GM06990 (cell line): ENCODE results near the gene DDX19B.

Experiments used
- DNase-seq: peaks from one replicate; pipeline ENCODE4 v3.0.0-alpha.2; 2011; ENCODE audit not compliant: insufficient read length; ENCODE audit errors: extremely low read depth
- H3K27me3 ChIP-seq: replicated peaks from 2 replicates; pipeline ENCODE4 v1.6.0; 2011; ENCODE audit warnings: low read length; ENCODE audit not compliant: control insufficient read depth, insufficient read depth
- H3K36me3 ChIP-seq: 2 replicates; pipeline ENCODE4 v1.5.1; 2011; ENCODE audit warnings: low read length; ENCODE audit not compliant: control insufficient read depth, insufficient read depth
- H3K4me3 ChIP-seq: replicated peaks from 2 replicates; pipeline ENCODE4 v1.5.1; 2011; ENCODE audit warnings: low read depth, mild to moderate bottlenecking, control low read depth, low read length
- TF ChIP-seq, protein P1 (sequence below): IDR thresholded peaks from 2 replicates; pipeline ENCODE4 v1.5.1; 2011; ENCODE audit warnings: low read length, control low read depth, mild to moderate bottlenecking, inconsistent platforms; ENCODE audit not compliant: insufficient read depth, poor library complexity, severe bottlenecking

DDX19B gene

DNA sequence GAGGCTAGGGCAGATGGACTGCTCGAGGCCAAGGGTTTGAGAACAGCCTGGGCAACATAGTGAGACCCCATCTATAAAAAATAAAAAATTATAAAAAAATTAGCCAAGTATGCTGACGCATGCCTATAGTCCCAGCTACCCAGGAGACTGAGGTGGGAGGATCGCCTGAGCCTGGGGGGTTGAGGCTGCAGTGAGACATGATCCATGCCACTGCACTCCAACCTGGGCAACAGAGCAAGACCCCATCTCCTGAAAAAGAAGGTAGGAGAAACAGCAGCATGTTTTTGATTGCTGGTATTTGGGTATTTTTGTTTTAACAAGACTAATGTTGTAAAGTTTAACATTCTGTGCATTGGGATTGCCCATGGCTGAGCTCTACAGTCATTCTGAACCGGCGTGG lies 38.8 kb downstream of the DDX19B start:
- TF ChIP-seq, protein P1, sequence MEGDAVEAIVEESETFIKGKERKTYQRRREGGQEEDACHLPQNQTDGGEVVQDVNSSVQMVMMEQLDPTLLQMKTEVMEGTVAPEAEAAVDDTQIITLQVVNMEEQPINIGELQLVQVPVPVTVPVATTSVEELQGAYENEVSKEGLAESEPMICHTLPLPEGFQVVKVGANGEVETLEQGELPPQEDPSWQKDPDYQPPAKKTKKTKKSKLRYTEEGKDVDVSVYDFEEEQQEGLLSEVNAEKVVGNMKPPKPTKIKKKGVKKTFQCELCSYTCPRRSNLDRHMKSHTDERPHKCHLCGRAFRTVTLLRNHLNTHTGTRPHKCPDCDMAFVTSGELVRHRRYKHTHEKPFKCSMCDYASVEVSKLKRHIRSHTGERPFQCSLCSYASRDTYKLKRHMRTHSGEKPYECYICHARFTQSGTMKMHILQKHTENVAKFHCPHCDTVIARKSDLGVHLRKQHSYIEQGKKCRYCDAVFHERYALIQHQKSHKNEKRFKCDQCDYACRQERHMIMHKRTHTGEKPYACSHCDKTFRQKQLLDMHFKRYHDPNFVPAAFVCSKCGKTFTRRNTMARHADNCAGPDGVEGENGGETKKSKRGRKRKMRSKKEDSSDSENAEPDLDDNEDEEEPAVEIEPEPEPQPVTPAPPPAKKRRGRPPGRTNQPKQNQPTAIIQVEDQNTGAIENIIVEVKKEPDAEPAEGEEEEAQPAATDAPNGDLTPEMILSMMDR, result no peak
- peaks cover 9% of the 10 kb centered on the region for H3K36me3 ChIP-seq
- no peaks in the 10 kb centered on the region for H3K27me3 ChIP-seq
- no peak for DNase-seq
- no peak overlapping the region for H3K4me3 ChIP-seq

DNA sequence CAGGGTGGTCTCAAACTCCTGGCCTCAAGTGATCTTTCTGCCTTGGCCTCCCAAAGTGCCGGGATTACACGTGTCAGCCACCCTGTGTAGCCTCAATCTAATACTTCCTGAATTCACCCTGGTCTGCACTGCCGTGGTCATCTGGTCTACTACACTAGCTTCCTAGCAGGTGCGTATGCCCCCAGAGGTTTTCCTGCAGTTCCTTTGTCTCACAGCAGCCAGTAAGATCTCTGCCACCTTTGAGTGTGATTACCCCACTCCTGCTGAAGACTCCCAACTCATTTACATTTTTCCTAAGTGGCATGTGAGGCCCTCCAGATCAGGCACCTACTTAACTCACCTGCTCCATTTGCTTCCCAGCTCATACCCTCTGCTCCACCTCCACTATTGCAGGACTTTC lies 42.6 kb downstream of the DDX19B start:
- DNase-seq, result no peak
- Histone ChIP-seq H3K27me3 (no peaks in the 10 kb centered on the region), H3K4me3 (no peak overlapping the region), H3K36me3 (no peaks in the 10 kb centered on the region; the same call in 1 of the 2 replicates)
- TF ChIP-seq, protein P1, result no peak

DNA sequence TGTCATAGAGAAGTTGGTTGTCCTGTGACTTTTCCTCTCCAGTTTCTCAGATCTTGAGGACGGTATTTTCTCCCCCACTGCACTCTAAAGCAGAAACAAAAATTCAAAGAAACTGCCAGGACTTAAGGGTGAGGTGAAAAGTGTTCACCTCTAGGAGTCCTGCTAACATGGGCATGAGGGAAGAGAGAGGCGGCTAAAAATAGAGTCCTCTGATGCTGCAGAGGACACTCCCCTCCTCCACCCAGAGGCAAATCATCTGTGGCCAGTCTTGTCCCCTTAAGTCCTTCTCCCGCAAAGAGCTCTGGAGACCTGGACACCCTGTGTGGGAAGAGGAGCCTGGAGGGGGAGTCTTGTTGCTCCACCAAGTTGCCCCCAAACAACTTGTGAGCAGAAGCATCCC lies 43.0 kb downstream of the DDX19B start:
- TF ChIP-seq, protein P1, result no peak
- no peaks in the 10 kb centered on the region for H3K36me3 ChIP-seq

DNA sequence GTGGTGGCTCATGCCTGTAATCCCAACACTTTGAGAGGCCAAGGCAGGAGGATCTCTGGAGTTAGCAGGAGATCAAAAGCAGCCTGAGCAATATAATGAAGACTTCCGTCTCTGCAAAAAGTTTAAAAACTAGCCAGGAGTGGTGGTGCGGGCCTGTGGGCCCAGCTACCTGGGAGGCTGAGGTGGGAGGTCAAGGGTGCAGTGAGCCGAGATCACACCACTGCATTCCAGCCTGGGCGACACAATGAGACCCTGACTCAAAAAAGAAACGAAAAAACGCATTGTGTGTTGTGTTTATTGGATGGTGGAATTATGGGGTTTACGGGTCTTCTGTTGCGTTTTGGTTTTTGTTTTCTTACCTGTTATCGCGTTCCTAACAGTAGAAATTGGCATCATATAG lies 46.9 kb downstream of the DDX19B start:
- H3K36me3 ChIP-seq, result peaks cover 2% of the 10 kb centered on the region
- DNase-seq, result no peak
- no peaks in the 10 kb centered on the region for H3K27me3 ChIP-seq
- TF ChIP-seq, protein P1, result no peak
- H3K4me3 ChIP-seq, result peak overlapping the region; percentile 98

More for the DNA sequence above, 43.0 kb downstream of the DDX19B start:
- no peak overlapping the region for H3K4me3 ChIP-seq
- no peak for DNase-seq
- no peaks in the 10 kb centered on the region for H3K27me3 ChIP-seq

DNA sequence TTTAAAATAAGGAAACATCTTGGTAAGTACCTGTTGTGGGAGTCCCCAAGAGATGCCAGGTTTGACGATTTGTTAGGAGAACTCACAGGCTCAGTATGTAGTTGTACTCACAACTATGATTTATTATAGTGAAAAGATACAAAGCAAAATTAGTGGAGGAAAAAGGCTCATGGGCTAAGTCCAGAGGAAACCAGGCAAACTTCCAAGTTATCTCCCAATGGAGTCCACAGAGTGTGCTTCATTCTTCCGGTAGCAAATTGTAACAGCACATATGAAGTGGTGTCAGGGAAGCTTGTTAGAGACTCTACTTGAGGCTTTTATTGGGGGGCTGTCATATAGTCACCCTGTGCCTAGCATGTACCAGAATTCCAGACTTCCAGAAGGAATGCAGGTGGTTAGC lies 50.0 kb downstream of the DDX19B start:
- no peaks in the 10 kb centered on the region for H3K27me3 ChIP-seq
- TF ChIP-seq, protein P1, result no peak
- H3K36me3 ChIP-seq, result peaks cover 6% of the 10 kb centered on the region
- DNase-seq, result no peak
- no peak overlapping the region for H3K4me3 ChIP-seq

DNA sequence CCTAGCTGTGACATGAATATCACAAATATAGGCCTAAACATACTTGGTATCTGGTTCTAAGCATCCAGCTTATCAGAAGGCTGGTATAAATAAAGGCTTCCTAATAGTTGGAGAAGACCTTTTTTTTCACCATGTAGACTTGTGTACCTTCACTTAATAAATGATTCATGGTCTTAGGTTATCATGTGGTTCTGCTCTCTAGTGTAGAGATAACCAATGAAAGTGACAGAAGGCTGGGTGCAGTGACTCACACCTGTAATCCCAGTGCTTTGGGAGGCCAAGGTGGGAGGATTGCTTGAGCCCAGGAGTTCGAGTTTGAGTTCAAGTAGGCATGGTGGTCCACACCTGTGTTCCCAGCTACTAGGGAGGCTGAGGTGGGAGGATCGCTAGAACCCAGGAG lies 50.8 kb downstream of the DDX19B start:
- Histone ChIP-seq H3K4me3 (no peak overlapping the region), H3K36me3 (peaks cover 7% of the 10 kb centered on the region)
- TF ChIP-seq, protein P1, result no peak

More for the DNA sequence above, 50.8 kb downstream of the DDX19B start:
- H3K27me3 ChIP-seq, result no peaks in the 10 kb centered on the region
- DNase-seq, result no peak
